ENCODE results near the gene IFNGR1. TPM values are rescaled to one million over a fixed set of nuclear protein-coding genes. Genes with fewer than 3 reads are reported as not detected.

Gene IFNGR1
- total RNA-seq, 4 donors from 2014 or later: 104 to 261 (median 147) TPM

- ATAC-seq (ENCODE audit: low FRiP score) (no peak), DNase-seq (ENCODE audit: low spot score) (no peak)
- TF ChIP-seq, protein P1, sequence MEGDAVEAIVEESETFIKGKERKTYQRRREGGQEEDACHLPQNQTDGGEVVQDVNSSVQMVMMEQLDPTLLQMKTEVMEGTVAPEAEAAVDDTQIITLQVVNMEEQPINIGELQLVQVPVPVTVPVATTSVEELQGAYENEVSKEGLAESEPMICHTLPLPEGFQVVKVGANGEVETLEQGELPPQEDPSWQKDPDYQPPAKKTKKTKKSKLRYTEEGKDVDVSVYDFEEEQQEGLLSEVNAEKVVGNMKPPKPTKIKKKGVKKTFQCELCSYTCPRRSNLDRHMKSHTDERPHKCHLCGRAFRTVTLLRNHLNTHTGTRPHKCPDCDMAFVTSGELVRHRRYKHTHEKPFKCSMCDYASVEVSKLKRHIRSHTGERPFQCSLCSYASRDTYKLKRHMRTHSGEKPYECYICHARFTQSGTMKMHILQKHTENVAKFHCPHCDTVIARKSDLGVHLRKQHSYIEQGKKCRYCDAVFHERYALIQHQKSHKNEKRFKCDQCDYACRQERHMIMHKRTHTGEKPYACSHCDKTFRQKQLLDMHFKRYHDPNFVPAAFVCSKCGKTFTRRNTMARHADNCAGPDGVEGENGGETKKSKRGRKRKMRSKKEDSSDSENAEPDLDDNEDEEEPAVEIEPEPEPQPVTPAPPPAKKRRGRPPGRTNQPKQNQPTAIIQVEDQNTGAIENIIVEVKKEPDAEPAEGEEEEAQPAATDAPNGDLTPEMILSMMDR (IDR thresholded peaks at IDR 0.05): no peak
Measured at GRCh38 chr6:137202078-137202477, 17.1 kb downstream of the IFNGR1 start.

- DNase-seq (ENCODE audit: low spot score) (no peak), ATAC-seq (ENCODE audit: low FRiP score) (no peak)
Measured at GRCh38 chr6:137201006-137201405, 18.2 kb downstream of the IFNGR1 start.

GRCh38 chr6:137200288-137200687 is 18.9 kb downstream of the IFNGR1 start:
- DNase-seq (ENCODE audit: low spot score): no peak
- ATAC-seq (ENCODE audit: low FRiP score): no peak
- TF ChIP-seq, protein P1 (IDR thresholded peaks at IDR 0.05): no peak

More at GRCh38 chr6:137201006-137201405, 18.2 kb downstream of the IFNGR1 start:
- TF ChIP-seq, protein P1 (IDR thresholded peaks at IDR 0.05): no peak

- DNase-seq (ENCODE audit: low spot score) (no peak), ATAC-seq (ENCODE audit: low FRiP score) (no peak)
- TF ChIP-seq, protein P1 (IDR thresholded peaks at IDR 0.05): no peak
Measured at GRCh38 chr6:137197684-137198645, 21.2 kb downstream of the IFNGR1 start.

DNA sequence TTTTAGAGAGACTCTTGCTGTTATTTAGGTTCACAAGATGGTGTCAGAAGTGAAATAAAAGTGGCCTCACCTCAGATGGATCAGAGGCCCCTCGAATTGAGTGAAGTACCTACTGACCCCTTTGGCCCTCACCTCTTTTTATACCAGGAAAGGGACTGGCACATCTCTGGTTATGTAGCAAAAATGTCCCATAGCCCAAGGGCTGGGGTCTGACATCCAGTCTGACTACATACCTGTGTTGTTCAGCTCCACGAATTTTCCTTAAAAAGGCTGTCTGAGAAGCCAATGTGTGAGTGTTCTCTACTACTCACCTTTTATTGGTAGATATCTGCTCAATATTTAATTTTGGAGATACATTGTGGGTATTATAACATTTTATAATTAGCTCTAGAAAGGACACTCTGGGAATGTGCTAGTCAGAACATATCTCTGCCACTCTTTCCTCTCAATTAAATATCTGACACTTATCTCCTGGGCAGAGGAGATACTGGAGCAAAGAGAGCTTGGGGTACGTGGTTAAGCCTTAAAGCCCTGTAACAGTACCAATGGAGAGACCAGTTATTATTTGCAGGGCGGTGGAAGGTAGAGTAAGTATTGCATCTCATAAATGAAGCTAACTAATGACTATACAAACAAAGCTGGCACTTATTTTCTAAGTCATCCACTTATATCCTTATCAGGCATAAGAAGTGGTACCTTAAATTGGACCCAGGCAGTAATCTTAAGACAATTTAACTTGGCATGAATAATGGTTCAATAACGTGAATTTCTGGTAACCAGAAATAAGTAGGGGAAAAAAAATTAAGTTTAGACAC is 25.7 kb downstream of the IFNGR1 start:
- no peak for DNase-seq (ENCODE audit: low spot score)
- ATAC-seq (ENCODE audit: low FRiP score): no peak

GRCh38 chr6:137192821-137193220 is 26.4 kb downstream of the IFNGR1 start:
- TF ChIP-seq, protein P1 (IDR thresholded peaks at IDR 0.05): no peak
- ATAC-seq (ENCODE audit: low FRiP score): no peak
- DNase-seq (ENCODE audit: low spot score): no peak

More for the DNA sequence above, 25.7 kb downstream of the IFNGR1 start:
- TF ChIP-seq, protein P1 (IDR thresholded peaks at IDR 0.05): no peak

All from omental fat pad (tissue), 4 donors.